Common myeloid progenitor, CD34-positive (primary cell): ENCODE results near the gene CAMTA1.
A peak's percentile ranks its signal among the peaks of the same experiment; 100 is the strongest.

Experiments used
- CTCF ChIA-PET: fragments of 350-600 bp; sonication (Branson Sonifier 250); formaldehyde crosslinking; loops from one replicate; lab custom pipeline; 2021; ENCODE audit warnings: antibody characterized with exemption; lab: Charles Lee
- POLR2A ChIA-PET: fragments of 350-600 bp; sonication (Branson Sonifier 250); formaldehyde crosslinking; loops from one replicate; lab custom pipeline; 2021; ENCODE audit warnings: antibody characterized with exemption; lab: Charles Lee
- DNase-seq, 3 donors: peaks; one replicate each; pipeline versions ENCODE4 v3.0.0 to v3.0.0-alpha.2; 2013
- H3K27ac ChIP-seq, 2 experiments: 1 replicate in 1 of 2; 2 replicates in 1 of 2; pipeline ENCODE4 v1.7.0; 2013; ENCODE audit warnings: inconsistent platforms in 2 of 2, low read length in 2 of 2, mild to moderate bottlenecking in 2 of 2, low read depth in 1 of 2, moderate library complexity in 1 of 2; ENCODE audit not compliant: severe bottlenecking in 2 of 2, insufficient read depth in 1 of 2, poor library complexity in 1 of 2
- H3K27me3 ChIP-seq, 5 experiments: replicated peaks in 2 of 5; 1 replicate in 3 of 5; 2 replicates in 2 of 5; pipeline versions ENCODE4 v1.6.1 to v1.7.0; 2013; ENCODE audit warnings: low read length in 4 of 5, mild to moderate bottlenecking in 2 of 5, moderate library complexity in 2 of 5, inconsistent platforms in 1 of 5; ENCODE audit not compliant: insufficient read depth in 5 of 5, control insufficient read depth in 4 of 5
- H3K36me3 ChIP-seq, 4 experiments: 1 replicate in 2 of 4; 2 replicates in 2 of 4; pipeline versions ENCODE4 v1.6.1 to v1.7.0; 2013; ENCODE audit warnings: low read length in 3 of 4, control low read depth in 1 of 4, mild to moderate bottlenecking in 1 of 4; ENCODE audit not compliant: control insufficient read depth in 4 of 4, insufficient read depth in 4 of 4
- H3K4me1 ChIP-seq, 4 experiments: 1 replicate in 3 of 4; 2 replicates in 1 of 4; pipeline versions ENCODE4 v1.6.1 to v1.7.1; 2013; ENCODE audit warnings: low read length in 3 of 4, mild to moderate bottlenecking in 3 of 4, control low read depth in 1 of 4, inconsistent platforms in 1 of 4, moderate library complexity in 1 of 4; ENCODE audit not compliant: control insufficient read depth in 4 of 4, insufficient read depth in 4 of 4; ENCODE audit errors: control extremely low read depth in 1 of 4
- H3K4me3 ChIP-seq, 7 experiments: 1 replicate in 4 of 7; 2 replicates in 3 of 7; pipeline versions ENCODE4 v1.5.1 to v1.7.0; 2013; ENCODE audit warnings: mild to moderate bottlenecking in 7 of 7, low read length in 6 of 7, moderate library complexity in 6 of 7, inconsistent platforms in 2 of 7, low read depth in 2 of 7, control low read depth in 1 of 7; ENCODE audit not compliant: insufficient read depth in 4 of 7, control insufficient read depth in 1 of 7; ENCODE audit errors: extremely low read depth in 1 of 7
- H3K9me3 ChIP-seq, 5 experiments: 1 replicate in 4 of 5; 2 replicates in 1 of 5; pipeline versions ENCODE4 v1.6.1 to v1.7.1; 2013; ENCODE audit warnings: low read length in 4 of 5, mild to moderate bottlenecking in 2 of 5, inconsistent platforms in 1 of 5, low read depth in 1 of 5, moderate library complexity in 1 of 5; ENCODE audit not compliant: control insufficient read depth in 4 of 5, insufficient read depth in 2 of 5; ENCODE audit errors: control extremely low read depth in 1 of 5
- WGBS: methylation state at CpG from one replicate; pipeline ENCODE4 v1.1.5; 2013; ENCODE audit not compliant: insufficient coverage; 5-methylcytosine and 5-hydroxymethylcytosine counted together

The CAMTA1 gene

GRCh38 chr1:7247158-7247557, 461.9 kb downstream of the CAMTA1 start:
- ChIA-PET POLR2A (no interaction called here), CTCF (no interaction called here)
- Histone ChIP-seq H3K4me3 (no peak overlapping the region), H3K9me3 (no peaks in the 10 kb centered on the region), H3K4me1 (peaks cover 0 to 18% (median 3%) of the 10 kb centered on the region in 4 experiments), H3K27ac (no peak overlapping the region), H3K36me3 (no peaks in the 10 kb centered on the region), H3K27me3 (peaks cover 0 to 13% (median 6%) of the 10 kb centered on the region in 5 experiments)
- no peak for DNase-seq
- WGBS: 100% methylated on average over 6 of the region's 6 CpGs

- peaks cover 0 to 18% (median 3%) of the 10 kb centered on the region in 4 experiments for H3K4me1 ChIP-seq
- peaks cover 0 to 13% (median 6%) of the 10 kb centered on the region in 5 experiments for H3K27me3 ChIP-seq
- ChIA-PET POLR2A (no interaction called here), CTCF (interaction anchor here (0.6 kb wide), 1 partner anchor 11 kb away, joined by 3 read pairs; no protein-coding TSS in a partner anchor)
- no peak overlapping the region for H3K27ac ChIP-seq
- H3K4me3 ChIP-seq: peak overlapping the region in 1 of 7 experiments; percentile 20
- H3K9me3 ChIP-seq: no peaks in the 10 kb centered on the region
- H3K36me3 ChIP-seq: no peaks in the 10 kb centered on the region
- 46% methylated on average over 19 of the region's 22 CpGs for WGBS
- DNase-seq: peak in 1 of 3 donors; percentile 8
Observed at GRCh38 chr1:7247791-7248548, 462.7 kb downstream of the CAMTA1 start.

- no peak overlapping the region for H3K4me3 ChIP-seq
- no peak overlapping the region for H3K27ac ChIP-seq
- H3K4me1 ChIP-seq: peaks cover 0 to 18% (median 3%) of the 10 kb centered on the region in 4 experiments
- peaks cover 0 to 13% (median 6%) of the 10 kb centered on the region in 5 experiments for H3K27me3 ChIP-seq
- no peaks in the 10 kb centered on the region for H3K36me3 ChIP-seq
- no peak for DNase-seq
- ChIA-PET POLR2A (interaction anchor here (0.6 kb wide), 1 partner anchor 24 kb away, joined by 7 read pairs; no protein-coding TSS in a partner anchor), CTCF (interaction anchor here (0.6 kb wide), 1 partner anchor 12 kb away, joined by 3 read pairs; no protein-coding TSS in a partner anchor)
- 89% methylated on average over 10 of the region's 13 CpGs for WGBS
- H3K9me3 ChIP-seq: no peaks in the 10 kb centered on the region
Observed at GRCh38 chr1:7248549-7249199, 463.4 kb downstream of the CAMTA1 start.

- Histone ChIP-seq H3K9me3 (no peaks in the 10 kb centered on the region), H3K4me1 (peaks cover 0 to 18% (median 3%) of the 10 kb centered on the region in 4 experiments), H3K27ac (no peak overlapping the region), H3K27me3 (peaks cover 0 to 13% (median 6%) of the 10 kb centered on the region in 5 experiments), H3K4me3 (no peak overlapping the region), H3K36me3 (no peaks in the 10 kb centered on the region)
- POLR2A ChIA-PET: interaction anchor here (0.6 kb wide), 1 partner anchor 25 kb away, joined by 7 read pairs; no protein-coding TSS in a partner anchor
- CTCF ChIA-PET: no interaction called here
- 92% methylated on average over 1 of the region's 3 CpGs for WGBS
- DNase-seq: no peak
Observed at GRCh38 chr1:7249516-7249915, 464.3 kb downstream of the CAMTA1 start.

- Histone ChIP-seq H3K27me3 (peaks cover 0 to 13% (median 6%) of the 10 kb centered on the region in 5 experiments), H3K9me3 (no peaks in the 10 kb centered on the region), H3K27ac (no peak overlapping the region), H3K4me3 (no peak overlapping the region), H3K4me1 (peaks cover 0 to 18% (median 3%) of the 10 kb centered on the region in 4 experiments), H3K36me3 (no peaks in the 10 kb centered on the region)
- WGBS: 99% methylated on average over 10 of the region's 10 CpGs
- POLR2A ChIA-PET: no interaction called here
- CTCF ChIA-PET: no interaction called here
- no peak for DNase-seq
Observed at GRCh38 chr1:7250176-7250575, 464.9 kb downstream of the CAMTA1 start.

GRCh38 chr1:7250597-7251453, 465.6 kb downstream of the CAMTA1 start:
- peak in 1 of 3 donors; percentile 40 for DNase-seq

More at GRCh38 chr1:7250597-7251453, 465.6 kb downstream of the CAMTA1 start:
- Histone ChIP-seq H3K27me3 (peaks cover 0 to 13% (median 6%) of the 10 kb centered on the region in 5 experiments), H3K27ac (no peak overlapping the region), H3K4me3 (no peak overlapping the region), H3K9me3 (no peaks in the 10 kb centered on the region), H3K36me3 (no peaks in the 10 kb centered on the region), H3K4me1 (peaks cover 0 to 18% (median 3%) of the 10 kb centered on the region in 4 experiments)
- 61% methylated on average over 15 of the region's 22 CpGs for WGBS
- ChIA-PET POLR2A (no interaction called here), CTCF (no interaction called here)
